ENCODE data around the gene DISP2.

DISP2 gene

DNA sequence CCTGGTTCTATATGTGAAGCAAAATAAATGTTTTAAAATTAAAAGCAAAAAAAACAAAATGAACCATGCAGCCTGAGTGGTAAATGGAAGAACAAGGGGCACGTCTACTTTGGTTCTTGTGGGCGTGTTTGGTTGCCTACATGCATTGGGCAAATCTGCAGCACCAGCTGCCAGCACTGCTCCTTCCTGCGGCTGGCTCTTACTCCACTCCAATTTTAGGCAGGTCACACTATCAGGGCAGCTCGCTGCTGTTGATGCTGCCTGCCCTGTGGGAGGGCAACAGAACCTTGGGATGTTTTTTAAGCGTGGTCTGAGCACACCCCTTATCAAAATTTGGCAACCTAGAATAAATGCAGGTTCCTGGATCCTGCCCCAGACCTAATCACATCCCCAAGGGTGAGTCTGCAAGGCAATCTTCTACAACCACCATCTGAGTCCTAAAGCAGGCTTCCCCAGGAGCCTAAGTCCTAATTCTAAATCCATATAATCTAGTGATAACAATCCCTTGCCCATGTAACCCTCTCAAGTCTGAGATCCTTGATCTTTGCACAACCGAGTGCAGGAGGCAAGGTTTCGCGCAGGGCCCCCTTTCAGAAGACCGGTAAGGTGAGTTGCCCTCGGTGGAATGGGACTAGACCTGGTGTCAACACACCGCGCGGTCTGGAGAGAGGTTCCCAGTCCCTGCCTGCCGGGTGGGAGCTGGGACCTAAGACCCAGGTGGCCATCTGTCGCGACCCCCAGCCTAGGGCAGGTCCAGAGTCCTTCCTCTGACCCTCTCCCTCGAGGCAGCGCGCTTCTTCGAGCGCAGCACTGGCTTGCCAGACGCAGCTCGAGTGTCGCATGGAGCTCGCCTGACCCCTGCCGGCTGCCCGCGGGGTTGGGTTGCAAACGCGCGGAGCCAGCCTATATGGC is 63.5 kb downstream of the DISP2 start:
- no peak for DNase-seq (ENCODE audit: low read depth)

DNA sequence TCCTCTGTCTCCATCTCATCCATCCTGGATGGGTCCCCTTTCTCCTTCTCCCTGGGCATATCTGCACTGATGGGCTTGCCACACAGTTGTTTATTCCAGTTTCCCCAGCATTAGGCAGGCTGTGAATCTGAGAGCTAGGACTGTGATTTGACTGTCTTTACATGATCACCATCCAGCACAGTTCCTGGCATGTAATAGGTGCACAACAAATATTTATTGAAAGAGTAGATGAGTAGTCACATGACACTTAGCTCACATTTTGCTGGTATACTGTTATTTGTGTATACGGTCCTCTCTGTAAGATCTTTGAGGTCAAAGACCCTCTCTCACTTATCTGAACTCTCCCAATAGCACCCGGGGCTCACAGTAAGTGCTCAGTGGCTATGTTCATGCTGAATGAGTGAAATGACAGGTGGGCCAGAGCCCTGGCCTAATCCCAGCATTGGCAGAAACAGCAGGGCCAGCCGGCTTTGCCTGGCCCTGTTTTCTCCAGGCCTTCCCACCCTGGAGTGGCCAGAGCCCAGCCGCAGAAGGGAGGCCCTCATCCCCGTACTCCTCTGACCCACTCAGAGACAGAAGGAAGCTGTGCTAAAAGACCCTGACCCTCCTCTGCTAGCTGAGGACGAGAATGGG is 66.6 kb downstream of the DISP2 start:
- no peak for DNase-seq (ENCODE audit: low read depth)

GRCh38 chr15:40425681-40426080 is 67.7 kb downstream of the DISP2 start:
- no peak for DNase-seq (ENCODE audit: low read depth)

DNA sequence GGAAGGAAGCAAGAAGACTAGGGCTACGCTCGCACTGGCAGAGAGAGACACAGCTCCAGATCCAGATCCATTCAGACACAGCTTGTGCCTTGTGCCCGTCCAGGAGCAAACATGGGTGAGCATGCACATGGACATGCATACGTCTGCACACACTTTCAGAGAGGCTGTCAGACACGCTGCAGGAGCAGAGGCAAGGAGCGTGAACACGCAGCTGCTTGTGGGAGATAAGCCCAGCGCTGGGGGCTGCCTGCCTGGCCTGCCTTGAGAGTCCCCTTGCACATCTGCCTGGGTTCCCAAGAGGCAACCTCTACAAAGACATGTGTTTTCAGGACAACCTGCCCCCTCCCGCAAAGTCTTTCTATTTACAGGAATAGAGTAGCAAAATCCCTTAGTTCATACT is 69.2 kb downstream of the DISP2 start:
- no peak for DNase-seq (ENCODE audit: low read depth)

DNA sequence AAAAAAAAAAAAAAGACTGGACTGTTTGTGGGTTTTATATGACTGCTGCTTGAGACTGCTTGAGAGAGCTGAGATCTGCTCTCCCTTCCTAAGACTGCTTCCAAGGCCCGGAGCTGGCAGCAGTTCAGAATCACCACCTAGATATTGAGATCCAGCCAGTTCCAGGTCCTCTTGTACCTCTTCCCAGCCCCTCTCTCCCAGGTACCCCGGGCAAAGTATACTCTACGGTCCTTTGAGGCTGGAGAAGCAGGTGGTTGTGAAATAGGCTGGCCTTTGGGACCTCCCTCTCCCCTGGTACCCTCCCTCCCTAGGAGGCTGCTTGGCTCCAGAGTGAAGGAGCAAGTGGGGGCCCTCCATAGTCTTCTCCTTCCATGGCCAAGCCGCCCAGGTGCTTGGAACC is 70.2 kb downstream of the DISP2 start:
- DNase-seq (ENCODE audit: low read depth): no peak
